Suppressor macrophage treated with lipopolysaccharide for 1 hour (primary cell): ENCODE data around the gene PPM1M.
A peak's percentile ranks its signal among the peaks of the same experiment; 100 is the strongest.
"Not testable (repeated sequence)": the region's sequence is repeated elsewhere in the genome, so short reads cannot be mapped to it uniquely, and the experiment has no call there.

ENCODE experiments used
- DNase-seq, 3 donors: peaks; one replicate each; pipeline ENCODE4 v3.0.0-alpha.2; 2020 to 2022

The PPM1M gene

GRCh38 chr3:52248165-52248541 lies 2.6 kb downstream of the PPM1M start:
- no peak for DNase-seq

DNA sequence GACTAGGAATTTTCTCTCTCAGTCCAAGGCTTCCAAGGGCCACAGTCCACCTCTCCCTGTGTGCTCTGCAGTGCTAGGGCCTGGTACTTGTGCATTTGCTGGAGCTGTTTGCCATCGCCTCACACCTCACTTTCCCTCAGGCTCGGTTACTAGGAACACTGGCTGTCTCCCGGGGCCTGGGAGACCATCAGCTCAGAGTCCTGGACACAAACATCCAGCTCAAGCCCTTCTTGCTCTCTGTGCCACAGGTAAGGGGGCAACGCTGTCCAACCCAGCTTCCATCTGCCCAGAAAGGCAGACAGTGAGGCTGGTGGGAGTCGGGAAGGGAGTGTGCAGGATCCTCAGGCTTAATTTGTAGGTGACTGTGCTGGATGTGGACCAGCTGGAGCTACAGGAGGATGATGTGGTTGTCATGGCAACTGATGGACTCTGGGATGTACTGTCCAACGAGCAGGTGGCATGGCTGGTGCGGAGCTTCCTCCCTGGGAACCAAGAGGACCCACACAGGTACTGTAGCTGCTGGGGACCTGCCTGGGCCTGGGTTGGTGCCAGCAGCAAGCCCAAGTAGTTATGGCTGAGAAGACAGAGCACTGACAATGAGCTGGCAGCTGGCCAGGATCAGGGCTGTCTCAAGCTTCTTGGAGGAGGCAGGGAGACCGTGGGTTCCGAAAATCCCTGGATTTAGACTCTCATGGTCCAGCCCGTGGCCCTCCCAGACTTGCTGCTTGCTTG lies 3.4 kb downstream of the PPM1M start:
- DNase-seq = no peak

GRCh38 chr3:52249683-52250082 lies 4.1 kb downstream of the PPM1M start:
- no peak for DNase-seq

GRCh38 chr3:52250122-52250521 lies 4.6 kb downstream of the PPM1M start:
- DNase-seq = no peak

GRCh38 chr3:52253314-52254304 lies 8.1 kb downstream of the PPM1M start:
- DNase-seq = peak; percentile 93 to 96 (median 95)

- no peak for DNase-seq
Measured at GRCh38 chr3:52254608-52255007, 9.0 kb downstream of the PPM1M start.

GRCh38 chr3:52256159-52256558 lies 10.6 kb downstream of the PPM1M start:
- no peak for DNase-seq

GRCh38 chr3:52256622-52257021 lies 11.1 kb downstream of the PPM1M start:
- DNase-seq = no peak

GRCh38 chr3:52257911-52258310 lies 12.4 kb downstream of the PPM1M start:
- no peak for DNase-seq

DNA sequence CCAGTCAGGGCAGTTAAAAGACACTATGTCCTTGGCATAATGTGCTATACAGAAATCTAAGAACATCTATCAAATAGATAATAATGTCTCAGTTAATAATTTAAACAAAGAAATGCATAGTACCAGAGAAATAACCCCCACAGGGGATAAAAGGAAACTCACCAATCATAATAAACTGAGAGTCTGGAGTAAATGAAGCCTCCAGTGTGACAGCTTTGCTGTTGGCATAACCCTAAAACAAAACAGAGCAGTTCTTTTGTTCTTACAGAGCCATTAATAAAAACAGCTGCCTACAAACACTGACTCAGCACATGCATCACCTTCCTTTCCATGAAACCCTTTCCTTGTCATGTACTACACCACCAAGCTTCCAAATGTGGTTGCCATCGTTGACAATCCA lies 13.5 kb downstream of the PPM1M start:
- no peak for DNase-seq

DNA sequence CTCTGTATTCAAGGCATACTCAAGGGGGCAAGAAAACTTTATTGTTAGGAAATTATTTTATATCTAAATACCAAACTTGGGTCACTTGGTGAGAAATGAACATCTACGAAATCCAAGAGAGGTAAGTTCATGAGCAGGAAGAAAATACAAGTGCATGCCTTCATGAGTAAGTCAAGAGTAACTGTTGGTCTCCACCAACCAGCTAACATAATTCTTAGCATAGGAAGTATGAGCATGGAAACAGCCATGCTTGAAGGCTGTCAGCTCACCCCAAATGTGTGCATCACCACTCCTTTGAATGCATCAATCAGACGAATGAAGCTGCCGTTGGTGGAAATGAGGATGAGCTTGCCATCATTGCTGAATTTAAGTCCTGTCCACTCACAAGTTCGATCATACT lies 13.9 kb downstream of the PPM1M start:
- no peak for DNase-seq

- no peak for DNase-seq
Measured at GRCh38 chr3:52262447-52262846, 16.9 kb downstream of the PPM1M start.

- DNase-seq = no peak
Measured at GRCh38 chr3:52265387-52265786, 19.8 kb downstream of the PPM1M start.

GRCh38 chr3:52268036-52268435 lies 22.5 kb downstream of the PPM1M start:
- DNase-seq = no peak

DNA sequence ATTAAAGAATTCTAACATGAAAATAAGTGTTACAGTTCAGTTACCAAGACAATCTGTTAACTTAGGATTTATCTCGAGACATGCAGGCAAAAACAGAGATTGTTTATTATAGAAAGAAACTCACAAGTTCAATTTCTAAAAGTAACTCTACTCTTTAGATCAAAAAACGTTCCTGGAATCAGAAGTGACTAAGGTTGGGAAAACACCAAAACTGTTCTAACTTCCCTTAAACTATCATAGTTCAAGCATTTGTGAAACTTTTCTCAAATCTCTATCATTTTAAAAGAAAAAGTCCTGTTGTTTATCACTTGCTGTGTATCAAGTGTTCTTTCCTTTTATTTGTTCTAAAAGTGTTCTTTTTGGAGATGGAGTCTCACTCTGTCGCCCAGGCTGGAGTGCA lies 24.2 kb downstream of the PPM1M start:
- peak; percentile 42 to 79 (median 74) for DNase-seq

DNA sequence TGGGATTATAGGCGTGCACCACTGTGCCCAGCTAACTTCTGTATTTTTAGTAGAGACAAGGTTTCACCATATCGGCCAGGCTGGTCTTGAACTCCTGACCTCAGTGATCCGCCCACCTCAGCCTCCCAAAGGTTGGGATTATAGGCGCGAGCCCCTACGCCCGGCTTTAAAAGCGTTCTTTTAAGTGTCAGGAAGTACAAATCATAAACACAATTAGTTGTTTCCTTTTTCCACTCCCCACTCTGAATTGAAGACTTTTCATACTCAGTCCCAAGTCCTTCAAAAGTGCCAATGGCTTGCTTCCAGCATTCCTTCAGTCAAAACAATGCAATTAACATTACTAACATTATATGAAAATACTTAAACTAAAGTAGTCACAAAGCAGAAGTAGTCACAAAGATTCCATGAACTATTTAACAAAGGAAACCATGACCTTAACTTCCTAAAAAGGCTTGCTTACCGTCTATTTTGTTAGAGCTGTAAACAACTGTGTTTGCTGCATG lies 24.7 kb downstream of the PPM1M start:
- DNase-seq = peak; percentile 39 to 75 (median 67)

- DNase-seq = not testable (repeated sequence)
Measured at GRCh38 chr3:52272172-52272571, 26.6 kb downstream of the PPM1M start.

GRCh38 chr3:52272831-52273230 lies 27.3 kb downstream of the PPM1M start:
- no peak for DNase-seq

DNA sequence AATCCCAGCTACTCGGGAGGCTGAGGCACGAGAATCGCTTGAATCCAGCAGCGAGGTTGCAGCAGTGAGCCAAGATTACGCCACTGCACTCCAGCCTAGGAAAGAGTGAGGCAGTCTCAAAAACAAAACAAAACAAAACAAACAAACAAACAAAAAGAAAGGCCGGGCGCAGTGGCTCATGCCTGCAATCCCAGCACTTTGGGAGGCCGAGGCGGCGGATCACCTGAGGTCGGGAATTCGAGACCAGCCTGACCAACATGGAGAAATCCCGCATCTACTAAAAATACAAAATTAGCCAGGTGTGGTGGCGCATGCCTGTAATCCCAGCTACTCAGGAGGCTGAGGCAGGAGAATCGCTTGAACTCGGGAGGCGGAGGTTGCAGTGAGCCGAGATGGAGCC lies 29.2 kb downstream of the PPM1M start:
- not testable (repeated sequence) for DNase-seq

DNA sequence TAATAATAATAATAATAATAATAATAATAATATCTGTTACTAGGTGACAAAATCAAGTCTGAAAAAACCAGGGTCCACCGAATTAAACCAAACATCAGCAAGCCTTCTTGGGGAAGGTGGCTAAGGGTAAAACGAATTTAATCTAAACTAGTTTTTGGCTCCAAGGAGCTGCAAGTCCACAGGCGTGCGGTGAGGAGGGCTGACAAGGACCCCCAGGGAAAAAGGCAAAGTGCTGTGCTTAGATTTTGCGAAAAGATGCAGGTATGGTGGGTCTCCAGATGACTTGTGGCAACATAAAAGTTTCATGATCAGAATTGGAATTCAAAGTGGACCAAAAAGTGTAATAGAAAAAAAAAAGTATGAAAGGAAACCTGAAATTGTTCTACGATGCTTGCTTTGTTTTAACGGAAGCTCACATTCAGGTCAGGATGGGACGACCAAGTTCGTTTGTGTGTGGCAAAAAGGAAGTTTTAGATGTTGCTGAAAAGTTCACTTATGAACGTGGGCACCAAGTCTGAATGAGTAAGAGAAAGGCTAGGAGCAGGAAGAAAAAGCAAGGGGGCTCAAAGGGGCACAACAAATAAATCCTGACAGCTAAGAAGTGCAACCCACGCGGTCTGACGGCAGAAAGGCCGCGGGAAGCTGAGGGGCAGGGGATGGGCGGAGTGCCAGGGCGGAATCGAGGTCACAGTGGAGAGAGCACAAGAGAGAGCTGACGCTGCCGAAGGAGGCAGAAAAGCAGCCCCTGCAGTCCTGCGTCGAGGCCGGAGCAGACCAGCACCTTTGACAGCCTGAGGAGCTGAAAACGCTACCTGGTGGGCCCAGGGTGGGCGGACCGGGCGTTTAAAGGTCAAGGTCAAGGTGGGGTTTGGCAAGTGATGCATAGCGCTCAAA lies 31.8 kb downstream of the PPM1M start:
- peak; percentile 75 to 85 (median 77) for DNase-seq

- DNase-seq = peak; percentile 72 to 90 (median 79)
Measured at GRCh38 chr3:52277972-52278509, 32.5 kb downstream of the PPM1M start.

- DNase-seq = peak; percentile 96 to 100 (median 98)
Measured at GRCh38 chr3:52278510-52279069, 33.0 kb downstream of the PPM1M start, which contains the start of gene WDR82. WDR82 (minus strand) TSS chr3:52278649; CDS start chr3:52278361, 288 bp downstream.
